Common myeloid progenitor, CD34-positive (primary cell): ENCODE data around the gene RBBP5.
A peak's percentile ranks its signal among the peaks of the same experiment; 100 is the strongest.

Experiments used
- CTCF ChIA-PET: fragments of 350-600 bp; sonication (Branson Sonifier 250); formaldehyde crosslinking; loops from one replicate; lab custom pipeline; 2021; ENCODE audit warnings: antibody characterized with exemption; lab: Charles Lee
- POLR2A ChIA-PET: fragments of 350-600 bp; sonication (Branson Sonifier 250); formaldehyde crosslinking; loops from one replicate; lab custom pipeline; 2021; ENCODE audit warnings: antibody characterized with exemption; lab: Charles Lee
- DNase-seq, 3 donors: peaks; one replicate each; pipeline versions ENCODE4 v3.0.0 to v3.0.0-alpha.2; 2013
- H3K27ac ChIP-seq, 2 experiments: 1 replicate in 1 of 2; 2 replicates in 1 of 2; pipeline ENCODE4 v1.7.0; 2013; ENCODE audit warnings: inconsistent platforms in 2 of 2, low read length in 2 of 2, mild to moderate bottlenecking in 2 of 2, low read depth in 1 of 2, moderate library complexity in 1 of 2; ENCODE audit not compliant: severe bottlenecking in 2 of 2, insufficient read depth in 1 of 2, poor library complexity in 1 of 2
- H3K27me3 ChIP-seq, 5 experiments: replicated peaks in 2 of 5; 1 replicate in 3 of 5; 2 replicates in 2 of 5; pipeline versions ENCODE4 v1.6.1 to v1.7.0; 2013; ENCODE audit warnings: low read length in 4 of 5, mild to moderate bottlenecking in 2 of 5, moderate library complexity in 2 of 5, inconsistent platforms in 1 of 5; ENCODE audit not compliant: insufficient read depth in 5 of 5, control insufficient read depth in 4 of 5
- H3K36me3 ChIP-seq, 4 experiments: 1 replicate in 2 of 4; 2 replicates in 2 of 4; pipeline versions ENCODE4 v1.6.1 to v1.7.0; 2013; ENCODE audit warnings: low read length in 3 of 4, control low read depth in 1 of 4, mild to moderate bottlenecking in 1 of 4; ENCODE audit not compliant: control insufficient read depth in 4 of 4, insufficient read depth in 4 of 4
- H3K4me1 ChIP-seq, 4 experiments: 1 replicate in 3 of 4; 2 replicates in 1 of 4; pipeline versions ENCODE4 v1.6.1 to v1.7.1; 2013; ENCODE audit warnings: low read length in 3 of 4, mild to moderate bottlenecking in 3 of 4, control low read depth in 1 of 4, inconsistent platforms in 1 of 4, moderate library complexity in 1 of 4; ENCODE audit not compliant: control insufficient read depth in 4 of 4, insufficient read depth in 4 of 4; ENCODE audit errors: control extremely low read depth in 1 of 4
- H3K4me3 ChIP-seq, 7 experiments: 1 replicate in 4 of 7; 2 replicates in 3 of 7; pipeline versions ENCODE4 v1.5.1 to v1.7.0; 2013; ENCODE audit warnings: mild to moderate bottlenecking in 7 of 7, low read length in 6 of 7, moderate library complexity in 6 of 7, inconsistent platforms in 2 of 7, low read depth in 2 of 7, control low read depth in 1 of 7; ENCODE audit not compliant: insufficient read depth in 4 of 7, control insufficient read depth in 1 of 7; ENCODE audit errors: extremely low read depth in 1 of 7
- H3K9me3 ChIP-seq, 5 experiments: 1 replicate in 4 of 5; 2 replicates in 1 of 5; pipeline versions ENCODE4 v1.6.1 to v1.7.1; 2013; ENCODE audit warnings: low read length in 4 of 5, mild to moderate bottlenecking in 2 of 5, inconsistent platforms in 1 of 5, low read depth in 1 of 5, moderate library complexity in 1 of 5; ENCODE audit not compliant: control insufficient read depth in 4 of 5, insufficient read depth in 2 of 5; ENCODE audit errors: control extremely low read depth in 1 of 5
- WGBS: methylation state at CpG from one replicate; pipeline ENCODE4 v1.1.5; 2013; ENCODE audit not compliant: insufficient coverage; 5-methylcytosine and 5-hydroxymethylcytosine counted together

RBBP5 gene

GRCh38 chr1:205144751-205145150 is 23.0 kb upstream of the RBBP5 start:
- Histone ChIP-seq H3K36me3 (peaks cover 5 to 34% (median 12%) of the 10 kb centered on the region in 4 experiments), H3K4me3 (no peak overlapping the region), H3K4me1 (peaks cover 0 to 6% (median 4%) of the 10 kb centered on the region in 4 experiments), H3K27ac (no peak overlapping the region), H3K9me3 (no peaks in the 10 kb centered on the region), H3K27me3 (no peaks in the 10 kb centered on the region)
- ChIA-PET CTCF (interaction anchor here (1.0 to 2.1 kb wide), 10 partner anchors 14 to 172 kb away, joined by 3 to 10 read pairs (median 4); no protein-coding TSS in a partner anchor), POLR2A (no interaction called here)
- DNase-seq = no peak
- WGBS = no CpG with 5 or more reads among the region's 1 CpG

GRCh38 chr1:205144046-205144720 is 22.4 kb upstream of the RBBP5 start:
- 100% methylated on average over 1 of the region's 1 CpG for WGBS
- H3K36me3 ChIP-seq = peaks cover 2 to 28% (median 10%) of the 10 kb centered on the region in 4 experiments
- no peaks in the 10 kb centered on the region for H3K27me3 ChIP-seq
- ChIA-PET POLR2A (interaction anchor here (0.7 kb wide), 1 partner anchor 22 kb away, joined by 3 read pairs; the partner anchor contains the start of gene RBBP5), CTCF (interaction anchor here (0.7 to 2.1 kb wide), 18 partner anchors 12 to 172 kb away, joined by 3 to 10 read pairs (median 3); no protein-coding TSS in a partner anchor)
- DNase-seq = no peak
- no peaks in the 10 kb centered on the region for H3K9me3 ChIP-seq
- peaks cover 0 to 6% (median 4%) of the 10 kb centered on the region in 4 experiments for H3K4me1 ChIP-seq
- H3K27ac ChIP-seq = no peak overlapping the region
- no peak overlapping the region for H3K4me3 ChIP-seq

- POLR2A ChIA-PET = no interaction called here
- H3K27ac ChIP-seq = no peak overlapping the region
- H3K9me3 ChIP-seq = no peaks in the 10 kb centered on the region
- H3K4me1 ChIP-seq = peaks cover 0 to 6% (median 4%) of the 10 kb centered on the region in 4 experiments
- WGBS = 50% methylated on average over 1 of the region's 2 CpGs
- no peak for DNase-seq
- CTCF ChIA-PET = interaction anchor here (0.6 to 3.5 kb wide), 18 partner anchors 8 to 1127 kb away, joined by 3 to 30 read pairs (median 4); partner anchors contain the start of gene RBBP5
- H3K4me3 ChIP-seq = no peak overlapping the region
- H3K27me3 ChIP-seq = no peaks in the 10 kb centered on the region
- peaks cover 0 to 9% (median 1%) of the 10 kb centered on the region in 4 experiments for H3K36me3 ChIP-seq
Observed at GRCh38 chr1:205142102-205142469, 20.3 kb upstream of the RBBP5 start.

- H3K27ac ChIP-seq = no peak overlapping the region
- H3K27me3 ChIP-seq = no peaks in the 10 kb centered on the region
- CTCF ChIA-PET = interaction anchor here (0.6 to 3.5 kb wide), 23 partner anchors 9 to 1126 kb away, joined by 3 to 30 read pairs (median 4); partner anchors contain the start of gene RBBP5
- H3K4me3 ChIP-seq = peak overlapping the region in 1 of 7 experiments; percentile 24
- peaks cover 0 to 6% (median 4%) of the 10 kb centered on the region in 4 experiments for H3K4me1 ChIP-seq
- no peaks in the 10 kb centered on the region for H3K9me3 ChIP-seq
- POLR2A ChIA-PET = interaction anchor here (0.6 to 1.0 kb wide), 2 partner anchors 16 to 19 kb away, joined by 3 to 4 read pairs; partner anchors contain the start of gene RBBP5
- DNase-seq = peak; percentile 83 to 93 (median 90)
- 29% methylated on average over 7 of the region's 12 CpGs for WGBS
- peaks cover 0 to 5% (median 0%) of the 10 kb centered on the region in 4 experiments for H3K36me3 ChIP-seq
Observed at GRCh38 chr1:205141236-205142101, 19.7 kb upstream of the RBBP5 start.

GRCh38 chr1:205140113-205140512 is 18.3 kb upstream of the RBBP5 start:
- no peaks in the 10 kb centered on the region for H3K9me3 ChIP-seq
- H3K27ac ChIP-seq = no peak overlapping the region
- peaks cover 0 to 6% (median 4%) of the 10 kb centered on the region in 4 experiments for H3K4me1 ChIP-seq
- no peaks in the 10 kb centered on the region for H3K36me3 ChIP-seq
- ChIA-PET CTCF (interaction anchor here (1.1 to 3.5 kb wide), 7 partner anchors 10 to 164 kb away, joined by 4 to 30 read pairs (median 8); partner anchors contain the start of gene RBBP5), POLR2A (no interaction called here)
- 98% methylated on average over 4 of the region's 4 CpGs for WGBS
- no peak for DNase-seq
- H3K27me3 ChIP-seq = no peaks in the 10 kb centered on the region
- H3K4me3 ChIP-seq = no peak overlapping the region

- POLR2A ChIA-PET = no interaction called here
- no peak for DNase-seq
- Histone ChIP-seq H3K9me3 (no peaks in the 10 kb centered on the region), H3K4me3 (no peak overlapping the region), H3K36me3 (no peaks in the 10 kb centered on the region), H3K4me1 (peaks cover 0 to 6% (median 4%) of the 10 kb centered on the region in 4 experiments), H3K27ac (no peak overlapping the region), H3K27me3 (no peaks in the 10 kb centered on the region)
- 88% methylated on average over 3 of the region's 3 CpGs for WGBS
- CTCF ChIA-PET = interaction anchor here (1.5 kb wide), 1 partner anchor 166 kb away, joined by 3 read pairs; no protein-coding TSS in a partner anchor
Observed at GRCh38 chr1:205137901-205138300, 16.1 kb upstream of the RBBP5 start.
